COR-L47 (cell line): ENCODE measurements around the gene C3orf85.
A peak's percentile ranks its signal among the peaks of the same experiment; 100 is the strongest.

Experiments used
- DNase-seq: peaks from one replicate; lab custom pipeline; 2025; lab: John Stamatoyannopoulos, UW

The C3orf85 gene

DNA sequence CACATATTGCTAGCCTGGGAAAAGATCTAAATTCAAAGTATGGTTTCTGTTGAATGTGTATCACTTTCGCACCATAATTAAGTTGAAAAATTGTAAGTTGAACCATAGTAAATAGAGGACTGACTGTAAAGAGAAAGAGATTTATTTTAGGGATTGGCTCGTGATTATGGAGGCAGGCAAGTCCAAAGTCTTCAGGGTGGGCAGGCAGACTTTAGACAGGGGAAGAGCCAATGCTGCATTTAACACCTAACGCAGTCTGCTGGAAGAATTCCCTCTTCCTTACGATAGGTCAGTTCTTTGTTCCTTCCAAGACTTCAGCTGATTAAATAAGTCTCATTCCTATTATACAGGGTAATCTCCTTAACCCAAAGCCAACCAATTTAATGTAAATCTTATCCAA, 15.8 kb downstream of the C3orf85 start:
- no peak for DNase-seq

DNA sequence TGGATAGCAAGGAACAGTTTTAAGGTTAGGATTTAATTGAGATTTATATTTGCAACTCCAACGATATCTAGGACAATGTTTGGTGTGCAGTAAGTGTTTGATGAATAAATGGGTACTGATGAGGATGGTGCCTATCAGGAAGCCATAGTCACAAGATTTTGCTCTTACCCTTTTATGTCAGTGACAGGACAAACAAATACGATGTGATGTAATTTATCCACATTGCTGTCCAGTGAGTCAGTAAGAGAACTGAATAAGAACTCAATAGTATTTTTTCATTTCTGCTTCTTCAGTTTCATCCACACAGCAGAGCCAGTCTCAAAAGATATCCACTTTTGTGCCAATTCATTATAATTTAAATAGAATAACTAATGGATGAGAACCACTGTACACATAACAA, 18.5 kb downstream of the C3orf85 start:
- no peak for DNase-seq

DNA sequence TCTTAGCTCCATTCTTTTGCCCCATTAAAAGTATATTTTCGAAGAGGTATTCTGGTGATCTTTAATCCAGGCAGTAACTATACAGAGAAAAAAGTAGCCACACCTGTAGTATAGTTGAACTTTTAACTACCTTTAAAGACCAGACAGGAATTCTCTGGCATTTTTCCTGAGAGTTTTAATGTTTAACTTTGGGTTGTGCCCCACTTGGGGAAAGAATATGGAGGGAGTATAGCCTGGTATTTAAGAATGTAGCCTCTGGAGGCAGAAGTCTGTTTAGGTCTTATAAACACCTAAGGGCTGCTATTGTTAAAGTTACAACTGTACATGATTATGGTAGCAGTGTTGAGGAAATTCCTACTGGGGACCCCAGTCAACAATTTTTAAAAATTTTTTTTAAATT, 19.3 kb downstream of the C3orf85 start:
- no peak for DNase-seq

DNA sequence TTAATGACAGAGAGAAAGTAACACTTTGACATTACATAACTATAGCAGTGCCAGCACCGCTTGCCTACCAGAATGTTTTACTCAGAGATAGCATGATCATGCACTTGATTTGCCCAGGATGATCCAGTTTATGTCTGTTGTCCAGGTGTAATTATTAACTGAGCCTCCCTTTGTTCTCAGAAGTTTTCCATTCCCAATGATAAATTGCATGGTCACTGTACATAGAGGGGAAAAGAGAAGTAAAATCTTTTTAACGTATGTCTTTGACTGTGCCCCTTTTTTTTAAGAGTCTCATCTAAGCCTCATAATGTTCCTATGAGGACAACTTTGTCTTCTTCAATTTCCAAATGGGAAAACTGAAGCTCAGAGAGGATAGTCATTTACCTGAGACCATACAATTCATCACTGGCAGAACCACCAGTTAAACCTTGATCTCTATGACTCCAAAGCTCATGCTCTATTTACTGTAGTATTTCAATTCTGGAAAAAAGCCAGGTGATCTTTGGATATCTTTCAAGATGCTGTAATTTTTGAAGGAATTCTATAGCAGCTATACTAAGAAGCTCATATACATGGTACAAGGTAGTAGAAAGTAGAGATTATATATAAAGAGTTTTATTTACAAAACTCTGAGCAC, 25.1 kb downstream of the C3orf85 start:
- no peak for DNase-seq

DNA sequence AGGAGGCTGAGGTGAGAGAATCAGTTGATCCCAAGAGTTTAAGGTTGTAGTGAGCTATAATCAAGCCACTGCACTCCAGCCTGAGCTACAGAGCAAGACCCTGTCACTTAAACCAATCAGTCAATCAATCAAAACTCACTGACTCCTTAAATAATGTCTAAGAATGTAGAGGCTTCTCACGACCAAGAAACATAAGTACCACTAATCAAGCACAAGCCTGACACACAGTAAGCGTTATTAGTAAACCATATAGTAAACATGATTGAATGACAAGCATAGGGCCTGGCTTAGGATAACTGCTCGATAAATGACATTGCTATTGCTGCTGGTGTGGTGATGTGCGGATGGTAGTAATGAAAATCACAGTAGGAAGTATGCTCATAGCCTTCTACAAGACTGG, 29.4 kb downstream of the C3orf85 start:
- no peak for DNase-seq

DNA sequence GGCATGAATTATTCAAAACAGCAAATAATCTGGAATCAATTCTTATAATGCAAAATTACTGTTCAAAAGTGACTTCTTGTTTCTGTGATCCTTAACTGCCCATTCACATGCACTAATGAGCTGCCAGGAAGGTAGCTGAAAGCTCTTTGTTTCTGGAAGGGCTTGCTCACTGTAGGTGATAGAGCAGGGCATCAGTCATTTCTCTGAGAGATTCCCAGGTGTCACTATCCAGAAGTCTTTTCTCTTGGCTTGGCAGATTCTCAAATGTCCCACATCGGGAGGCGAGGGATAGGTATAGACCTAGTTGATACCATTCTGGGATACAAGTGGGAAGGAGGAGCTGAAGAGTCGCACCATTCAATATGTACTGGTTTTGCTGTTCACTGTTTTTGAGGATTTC, 35.0 kb downstream of the C3orf85 start:
- DNase-seq = no peak

DNA sequence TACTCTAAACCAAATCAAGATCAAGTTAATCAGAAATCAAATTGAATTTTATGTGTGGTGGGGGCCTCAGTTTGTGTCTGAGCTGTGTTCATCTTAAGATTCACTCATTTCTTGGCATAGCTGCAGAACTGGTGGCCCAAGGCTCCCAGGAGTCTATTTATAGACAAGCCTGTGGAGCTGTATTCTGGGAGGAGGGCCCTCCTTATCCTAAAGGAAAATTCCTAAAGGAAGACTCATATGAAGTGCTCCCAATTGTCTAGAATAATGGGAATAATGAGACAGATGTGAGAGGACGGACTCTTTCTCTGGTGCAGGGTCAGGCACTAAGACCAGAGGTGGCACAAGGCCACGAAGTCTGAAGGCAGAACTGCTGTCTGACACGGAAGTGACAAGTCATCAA, 38.9 kb downstream of the C3orf85 start:
- no peak for DNase-seq

DNA sequence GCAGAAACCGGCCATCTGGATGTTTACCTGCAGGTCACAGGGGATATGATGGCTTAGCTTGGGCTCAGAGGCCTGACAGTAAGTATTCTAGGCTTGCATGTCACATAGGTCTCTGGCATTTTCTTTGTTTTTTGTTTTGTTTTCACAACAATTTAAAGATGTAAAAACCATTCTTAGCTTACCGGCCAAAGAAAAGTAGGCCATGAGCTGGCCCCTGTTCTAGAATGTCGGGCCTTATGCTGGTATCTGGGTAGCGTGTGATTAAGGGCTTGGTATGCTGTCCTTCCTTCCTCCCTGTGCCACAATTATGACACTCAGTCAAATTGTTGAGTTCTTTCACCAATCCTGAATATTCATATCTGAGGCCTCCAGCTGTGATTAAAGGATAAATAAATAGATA, 40.2 kb downstream of the C3orf85 start:
- no peak for DNase-seq

DNA sequence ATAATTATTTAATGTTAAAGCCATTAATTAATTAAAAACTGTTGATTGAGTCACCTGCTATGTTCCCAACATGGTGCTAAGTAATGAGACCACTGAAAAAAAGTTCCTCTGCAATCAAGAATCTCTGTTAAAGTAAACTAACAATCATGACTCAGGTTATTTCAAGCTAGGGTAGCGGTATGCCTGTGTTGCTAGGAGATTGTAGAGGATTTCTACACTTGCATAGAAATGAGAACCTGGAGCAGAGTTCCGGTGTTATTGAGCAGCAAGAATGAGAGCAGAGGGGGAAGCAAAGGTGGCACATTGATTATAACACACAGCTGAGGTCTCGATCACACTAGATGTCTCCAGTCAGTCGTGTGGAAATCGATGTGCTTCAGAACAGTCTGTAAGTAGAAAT, 41.4 kb downstream of the C3orf85 start:
- no peak for DNase-seq

DNA sequence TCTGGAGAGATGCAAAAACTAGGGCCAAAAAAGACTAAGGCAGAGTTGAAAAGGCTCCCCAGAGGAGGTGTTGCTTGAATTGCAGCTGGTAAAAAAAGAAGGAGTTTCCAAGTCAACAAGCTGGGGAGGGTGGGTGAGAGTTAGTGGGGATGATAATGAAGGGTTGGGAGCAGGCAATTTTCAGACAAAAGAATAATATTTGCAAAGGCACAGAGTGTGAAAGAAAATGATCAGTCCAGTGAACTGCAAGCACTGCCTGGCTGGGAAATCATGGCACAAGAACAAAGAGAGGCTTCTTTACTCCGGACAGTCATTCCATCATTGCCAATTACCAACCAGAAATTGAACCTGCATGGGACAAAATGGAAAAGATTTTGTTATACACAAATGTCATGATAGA, 42.2 kb downstream of the C3orf85 start:
- DNase-seq = peak; percentile 74

DNA sequence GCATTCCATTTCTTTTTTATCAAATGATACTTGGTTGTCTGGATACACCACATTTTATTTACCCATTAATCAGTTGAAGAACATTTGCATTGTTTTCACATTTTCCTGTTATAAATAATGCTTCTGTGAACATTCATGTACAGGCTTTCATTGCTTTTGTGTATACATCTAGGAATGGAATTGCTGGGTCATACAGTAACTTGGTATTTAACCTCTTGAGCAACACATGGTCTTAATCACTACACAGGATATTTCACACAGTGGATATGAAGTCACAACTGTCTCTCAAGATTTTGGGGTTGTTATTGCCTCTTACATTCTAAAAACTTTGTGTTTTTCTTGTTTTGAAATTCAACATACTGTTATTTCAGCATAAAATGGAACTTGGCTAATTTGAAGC, 48.2 kb downstream of the C3orf85 start:
- DNase-seq = no peak

DNA sequence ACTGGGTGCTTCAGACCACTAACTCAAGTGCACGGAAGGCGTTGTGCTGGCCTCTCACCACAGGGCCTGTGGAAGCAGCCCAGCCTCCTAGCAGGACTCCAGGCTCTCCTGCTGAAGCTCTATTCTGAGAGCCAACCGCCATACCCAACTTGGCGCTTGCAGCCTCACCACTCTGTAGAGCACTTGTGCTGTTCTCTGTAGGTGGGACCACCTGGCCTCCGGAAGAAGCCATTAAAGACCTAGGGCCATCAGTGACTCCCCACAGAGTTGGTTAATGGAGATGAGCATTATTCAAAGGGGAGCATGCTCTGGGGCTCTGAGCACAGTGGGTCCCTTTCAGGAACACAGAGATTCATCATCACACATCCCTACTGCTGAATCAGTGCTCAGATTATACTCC, 50.9 kb downstream of the C3orf85 start:
- no peak for DNase-seq

DNA sequence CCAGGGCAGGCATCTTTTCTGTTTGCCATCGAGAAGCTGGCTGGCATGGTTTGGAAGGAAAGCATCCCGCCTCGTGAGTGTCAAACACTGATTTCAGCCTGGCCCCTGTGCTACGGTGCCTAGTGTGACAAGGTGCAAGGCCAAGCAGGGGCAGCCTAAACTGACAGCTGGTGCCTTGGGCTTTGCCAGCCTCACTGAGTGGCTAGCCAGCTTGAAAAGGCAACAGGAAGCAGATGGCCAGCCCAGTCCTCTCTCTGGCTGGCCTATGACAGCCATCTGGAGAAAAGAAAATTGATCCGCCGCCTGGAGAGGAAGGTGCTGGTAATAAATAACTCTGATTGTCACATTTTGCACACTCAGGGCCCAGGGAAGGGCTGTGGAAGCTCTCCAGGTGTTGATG, 52.2 kb downstream of the C3orf85 start:
- DNase-seq = peak; percentile 49

DNA sequence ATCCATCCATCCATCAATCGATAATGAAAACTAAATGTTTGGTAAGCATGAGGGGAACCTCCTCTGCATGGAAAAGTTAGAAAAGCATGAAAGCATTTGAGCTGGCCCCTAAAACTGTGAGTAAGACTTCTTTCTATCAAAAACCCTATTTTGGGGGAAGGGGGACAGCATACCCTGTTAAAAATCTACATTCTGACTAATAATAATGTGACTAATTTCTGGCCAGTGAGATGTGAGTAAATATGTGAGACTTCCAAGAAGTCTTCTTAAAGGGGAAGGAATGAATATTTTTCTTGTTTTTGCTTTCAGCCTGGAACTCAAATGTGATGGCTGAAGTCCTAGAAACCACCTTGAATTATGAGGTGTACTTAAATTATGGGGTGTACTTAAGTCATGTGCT, 54.9 kb downstream of the C3orf85 start:
- no peak for DNase-seq

DNA sequence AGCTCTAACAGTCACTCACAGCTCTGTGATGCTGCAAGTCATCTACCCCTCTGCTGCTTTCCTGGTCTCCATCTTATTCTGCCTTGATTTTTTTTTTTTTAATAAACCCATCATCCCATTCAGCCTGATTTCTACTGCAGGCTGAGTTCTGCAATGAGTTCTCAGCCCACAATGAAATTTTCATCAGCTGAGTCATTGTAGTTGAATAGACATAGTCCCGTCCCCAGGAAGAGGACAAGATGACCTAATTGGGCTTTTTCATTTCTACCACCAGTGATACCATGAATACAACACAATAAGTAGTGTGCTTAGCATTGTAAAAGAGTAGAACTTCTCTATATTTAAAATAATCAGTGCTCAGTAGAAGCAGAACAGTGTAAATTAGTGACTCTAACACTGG, 59.3 kb downstream of the C3orf85 start:
- DNase-seq = no peak
